ENCODE data around the gene ZNHIT1. TPM values are rescaled to one million over a fixed set of nuclear protein-coding genes. Genes with fewer than 3 reads are reported as not detected.

ZNHIT1 gene
- total and polyA plus RNA-seq, 2 donors (not counting 3 experiments of a cell fraction or from before 2014, with no cell fraction given): 74.1 to 89.9 TPM

DNA sequence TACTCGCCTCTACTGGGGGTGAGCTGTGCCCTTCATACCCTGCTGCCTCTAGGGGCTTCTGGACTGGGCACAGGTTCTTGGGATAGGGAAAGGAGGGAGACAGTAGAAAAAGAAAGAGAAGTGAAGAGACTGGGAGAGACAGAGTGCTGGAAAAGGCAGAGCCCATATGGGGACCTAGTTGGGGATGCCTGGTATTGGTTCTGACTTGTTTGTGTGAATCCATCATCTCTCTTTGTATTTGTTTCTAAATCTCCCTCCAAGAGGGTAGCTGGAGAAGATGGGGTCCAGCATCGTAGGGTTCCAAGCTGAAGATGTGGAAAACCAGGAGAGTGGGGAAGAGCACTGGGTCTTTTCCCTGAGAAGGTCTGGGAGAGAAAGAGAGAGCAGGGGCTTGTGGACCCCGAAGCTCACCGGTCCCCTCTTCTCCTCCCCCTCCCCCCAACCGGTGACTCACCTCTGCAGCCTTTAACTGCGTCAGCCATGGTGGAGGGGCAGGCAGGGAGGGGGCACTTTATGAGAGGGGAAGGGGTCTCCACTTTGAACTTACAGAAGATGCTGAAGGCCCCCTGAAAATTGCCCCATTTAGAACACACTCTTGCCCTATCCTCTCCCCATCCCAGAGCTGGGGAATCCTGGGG, 49.4 kb upstream of the ZNHIT1 start:
- TF ChIP-seq GATA2 (IDR thresholded peaks at IDR 0.05; ENCODE audit: insufficient read depth, insufficient read length, low read depth, low read length) (no peak), FOS (IDR thresholded peaks at IDR 0.05; ENCODE audit: borderline replicate concordance, insufficient read depth, low read length) (peak; percentile 5)
- BruUV-seq (replicated peaks): no TSS peak
- ChIA-PET CTCF (interaction anchor here (1.1 to 1.6 kb wide), 3 partner anchors 12 to 24 kb away, joined by 6 to 17 read pairs (median 7); no protein-coding TSS in a partner anchor), POLR2A (no interaction called here)
- H3K36me3 ChIP-seq (ENCODE audit: control insufficient read depth in 2 of 2, extremely low read depth in 1 of 2, insufficient read depth in 2 of 2, low read length in 2 of 2): no peaks in the 10 kb centered on the region
- dilution Hi-C loops (cut with MboI; ENCODE audit: extremely low pct_ligation_motif_present, low sequenced_read_pairs) (no loop called here), intact Hi-C loops (cut with micrococcal nuclease) (loop anchor here (1.0 to 10.0 kb wide), 4 partner anchors 24 to 274 kb away; partner anchors contain the start of gene ACHE)
- H3K4me1 ChIP-seq (ENCODE audit: control insufficient read depth, extremely low read depth, insufficient read depth, low read length): peaks cover 9% of the 10 kb centered on the region
- no peaks in the 10 kb centered on the region for H3K9me3 ChIP-seq (replicated peaks; ENCODE audit: control insufficient read depth, insufficient read depth, low read length)
- no peak overlapping the region for H3K4me2 ChIP-seq (ENCODE audit: insufficient read depth, low read length)
- H3K27me3 ChIP-seq (ENCODE audit: control insufficient read depth in 2 of 2, insufficient read depth in 2 of 2, low read length in 2 of 2): peaks cover 80 to 87% of the 10 kb centered on the region in 2 experiments
- H3K27ac ChIP-seq (ENCODE audit: insufficient read depth, low read depth, low read length): no peak overlapping the region
- DNase-seq (ENCODE audit: low read depth, low spot score) (no peak), FAIRE-seq (no peak)
- H3K79me2 ChIP-seq (ENCODE audit: control insufficient read depth, insufficient read depth, low read length): no peaks in the 10 kb centered on the region
- no peak overlapping the region for H3K9ac ChIP-seq (replicated peaks; ENCODE audit: extremely low read depth, insufficient read depth, low read length)
- no peaks in the 10 kb centered on the region for H3K9me1 ChIP-seq (replicated peaks; ENCODE audit: control insufficient read depth, extremely low read depth, insufficient read depth, low read length)
- no peak overlapping the region for H2AFZ ChIP-seq (ENCODE audit: low read depth, low read length)
- no peaks in the 10 kb centered on the region for H4K20me1 ChIP-seq (replicated peaks; ENCODE audit: control insufficient read depth, extremely low read depth, insufficient read depth, low read length)
- H3K4me3 ChIP-seq (replicated peaks in 1 of 3; ENCODE audit: insufficient read depth in 1 of 3, low read depth in 1 of 3, low read length in 3 of 3): no peak overlapping the region

DNA sequence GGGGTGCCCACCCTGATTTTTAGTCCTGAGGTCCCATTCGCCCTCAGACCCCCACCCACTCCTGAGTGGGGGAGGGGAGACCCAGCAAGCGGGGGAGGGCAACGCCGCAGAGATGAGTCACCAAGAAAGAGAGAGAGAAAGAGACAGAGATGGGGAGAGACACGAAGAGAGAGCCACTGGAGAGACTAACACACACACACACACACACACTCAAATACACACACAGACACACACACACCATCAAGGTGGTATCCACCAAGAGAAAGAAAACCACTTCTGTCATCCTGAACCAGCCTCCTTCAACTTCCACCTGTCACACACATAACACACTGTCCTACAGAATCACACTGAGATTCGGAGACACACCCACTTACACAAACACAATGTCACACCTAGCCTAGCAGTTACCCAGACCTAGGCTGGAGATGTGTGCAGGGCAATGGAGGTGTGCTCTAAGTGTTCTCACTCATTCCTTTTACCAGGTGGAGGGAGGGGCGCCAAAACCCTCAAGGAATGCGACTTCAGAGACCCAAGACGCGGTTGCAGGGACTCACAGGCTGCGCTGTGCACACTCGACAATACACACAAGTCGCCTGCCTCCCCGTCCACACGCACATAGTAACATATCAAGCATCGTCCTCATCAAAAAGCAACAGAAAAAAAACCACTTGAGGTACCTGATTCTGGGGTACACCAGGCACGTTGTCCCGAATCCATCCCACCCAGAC, 48.7 kb upstream of the ZNHIT1 start:
- Histone ChIP-seq H3K79me2 (ENCODE audit: control insufficient read depth, insufficient read depth, low read length) (no peaks in the 10 kb centered on the region), H3K9me1 (replicated peaks; ENCODE audit: control insufficient read depth, extremely low read depth, insufficient read depth, low read length) (no peaks in the 10 kb centered on the region), H3K9ac (replicated peaks; ENCODE audit: extremely low read depth, insufficient read depth, low read length) (no peak overlapping the region), H3K4me1 (ENCODE audit: control insufficient read depth, extremely low read depth, insufficient read depth, low read length) (peaks cover 3% of the 10 kb centered on the region), H4K20me1 (replicated peaks; ENCODE audit: control insufficient read depth, extremely low read depth, insufficient read depth, low read length) (no peaks in the 10 kb centered on the region), H3K9me3 (replicated peaks; ENCODE audit: control insufficient read depth, insufficient read depth, low read length) (no peaks in the 10 kb centered on the region), H3K4me2 (ENCODE audit: insufficient read depth, low read length) (no peak overlapping the region), H3K4me3 (replicated peaks in 1 of 3; ENCODE audit: insufficient read depth in 1 of 3, low read depth in 1 of 3, low read length in 3 of 3) (no peak overlapping the region), H3K27me3 (ENCODE audit: control insufficient read depth in 2 of 2, insufficient read depth in 2 of 2, low read length in 2 of 2) (peaks cover 83 to 87% of the 10 kb centered on the region in 2 experiments), H3K27ac (ENCODE audit: insufficient read depth, low read depth, low read length) (no peak overlapping the region), H3K36me3 (ENCODE audit: control insufficient read depth in 2 of 2, extremely low read depth in 1 of 2, insufficient read depth in 2 of 2, low read length in 2 of 2) (no peaks in the 10 kb centered on the region), H2AFZ (ENCODE audit: low read depth, low read length) (no peak overlapping the region)
- no peak for TF ChIP-seq MYC (IDR thresholded peaks at IDR 0.05; ENCODE audit: low read depth, low read length)
- no peak for TF ChIP-seq POLR2A (IDR thresholded peaks at IDR 0.05; ENCODE audit: low read depth, low read length)
- TF ChIP-seq FOS (IDR thresholded peaks at IDR 0.05; ENCODE audit: borderline replicate concordance, insufficient read depth, low read length): no peak
- TF ChIP-seq EZH2 (IDR thresholded peaks at IDR 0.05; ENCODE audit: borderline replicate concordance, low read depth, low read length, severe bottlenecking): no peak
- TF ChIP-seq, protein P1, sequence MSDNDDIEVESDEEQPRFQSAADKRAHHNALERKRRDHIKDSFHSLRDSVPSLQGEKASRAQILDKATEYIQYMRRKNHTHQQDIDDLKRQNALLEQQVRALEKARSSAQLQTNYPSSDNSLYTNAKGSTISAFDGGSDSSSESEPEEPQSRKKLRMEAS (IDR thresholded peaks at IDR 0.05; ENCODE audit: insufficient read depth, insufficient read length): no peak
- TF ChIP-seq JUN (IDR thresholded peaks at IDR 0.05; ENCODE audit: borderline replicate concordance, insufficient read depth, insufficient read length, low read depth): no peak
- no peak for TF ChIP-seq GATA2 (IDR thresholded peaks at IDR 0.05; ENCODE audit: insufficient read depth, insufficient read length, low read depth, low read length)
- TF ChIP-seq POLR2AphosphoS5 (IDR thresholded peaks at IDR 0.05; ENCODE audit: insufficient read depth, low read depth, low read length): no peak
- TF ChIP-seq, protein P2, sequence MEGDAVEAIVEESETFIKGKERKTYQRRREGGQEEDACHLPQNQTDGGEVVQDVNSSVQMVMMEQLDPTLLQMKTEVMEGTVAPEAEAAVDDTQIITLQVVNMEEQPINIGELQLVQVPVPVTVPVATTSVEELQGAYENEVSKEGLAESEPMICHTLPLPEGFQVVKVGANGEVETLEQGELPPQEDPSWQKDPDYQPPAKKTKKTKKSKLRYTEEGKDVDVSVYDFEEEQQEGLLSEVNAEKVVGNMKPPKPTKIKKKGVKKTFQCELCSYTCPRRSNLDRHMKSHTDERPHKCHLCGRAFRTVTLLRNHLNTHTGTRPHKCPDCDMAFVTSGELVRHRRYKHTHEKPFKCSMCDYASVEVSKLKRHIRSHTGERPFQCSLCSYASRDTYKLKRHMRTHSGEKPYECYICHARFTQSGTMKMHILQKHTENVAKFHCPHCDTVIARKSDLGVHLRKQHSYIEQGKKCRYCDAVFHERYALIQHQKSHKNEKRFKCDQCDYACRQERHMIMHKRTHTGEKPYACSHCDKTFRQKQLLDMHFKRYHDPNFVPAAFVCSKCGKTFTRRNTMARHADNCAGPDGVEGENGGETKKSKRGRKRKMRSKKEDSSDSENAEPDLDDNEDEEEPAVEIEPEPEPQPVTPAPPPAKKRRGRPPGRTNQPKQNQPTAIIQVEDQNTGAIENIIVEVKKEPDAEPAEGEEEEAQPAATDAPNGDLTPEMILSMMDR (IDR thresholded peaks at IDR 0.05; ENCODE audit: extremely low read depth in 1 of 2, insufficient read depth in 1 of 2, low read depth in 1 of 2, low read length in 2 of 2): no peak
- CTCF ChIA-PET: interaction anchor here (1.0 to 3.1 kb wide), 5 partner anchors 12 to 26 kb away, joined by 3 to 49 read pairs (median 7); no protein-coding TSS in a partner anchor
- POLR2A ChIA-PET: no interaction called here
- peak; percentile 4 for FAIRE-seq
- DNase-seq (ENCODE audit: low read depth, low spot score): no peak
- no TSS peak for BruUV-seq (replicated peaks)
- intact Hi-C loops (cut with micrococcal nuclease) (loop anchor here (1.0 to 10.0 kb wide), 4 partner anchors 23 to 274 kb away; partner anchors contain the start of gene ACHE), dilution Hi-C loops (cut with MboI; ENCODE audit: extremely low pct_ligation_motif_present, low sequenced_read_pairs) (no loop called here)
